A673 (cell line): ENCODE measurements around the gene GARIN1A. TPM values are rescaled to one million over a fixed set of nuclear protein-coding genes. Genes with fewer than 3 reads are reported as not detected.

Experiments used
- BruUV-seq: library from RNA; stranded (reverse); fragments of 400-500 nt; replicated peaks from 2 replicates; lab custom pipeline; 2021; lab: Mats Ljungman, UMichigan
- CTCF ChIA-PET: fragments of 300-600 bp; sonication (Branson Sonifier 250); formaldehyde crosslinking; loops from one replicate; lab custom pipeline; 2022; ENCODE audit warnings: antibody characterized with exemption; lab: Charles Lee
- POLR2A ChIA-PET: fragments of 300-600 bp; sonication (Branson Sonifier 250); formaldehyde crosslinking; loops from one replicate; lab custom pipeline; 2022; ENCODE audit warnings: antibody characterized with exemption; ENCODE audit not compliant: low non-redundant PET; lab: Charles Lee
- DNase-seq: peaks from one replicate; pipeline ENCODE4 v3.0.0-alpha.2; 2015; ENCODE audit warnings: low spot score
- H3K27ac ChIP-seq: fragments of 200-600 bp; sonication (generic); 2 replicates; pipeline ENCODE4 v1.5.1; 2016; ENCODE audit warnings: mixed run types, low read depth, mild to moderate bottlenecking, mixed read lengths, antibody characterized with exemption, low read length; ENCODE audit not compliant: poor library complexity, severe bottlenecking
- H3K27me3 ChIP-seq: fragments of 200-600 bp; sonication (generic); replicated peaks from 2 replicates; pipeline ENCODE4 v1.6.1; 2017; ENCODE audit warnings: mixed run types, low read depth, mild to moderate bottlenecking, mixed read lengths, antibody characterized with exemption, low read length; ENCODE audit not compliant: insufficient read depth, poor library complexity
- H3K36me3 ChIP-seq: fragments of 200-600 bp; sonication (generic); 2 replicates; pipeline ENCODE4 v1.6.1; 2016; ENCODE audit warnings: mixed run types, mild to moderate bottlenecking, mixed read lengths, antibody characterized with exemption, low read length; ENCODE audit not compliant: insufficient read depth, poor library complexity, severe bottlenecking
- H3K4me1 ChIP-seq: fragments of 200-600 bp; sonication (generic); 2 replicates; pipeline ENCODE4 v1.6.1; 2017; ENCODE audit warnings: mixed run types, mild to moderate bottlenecking, mixed read lengths, antibody characterized with exemption, low read length; ENCODE audit not compliant: insufficient read depth, poor library complexity, severe bottlenecking
- H3K4me3 ChIP-seq: fragments of 200-600 bp; sonication (generic); 2 replicates; pipeline ENCODE4 v1.5.1; 2016; ENCODE audit warnings: low read depth, mixed run types, mild to moderate bottlenecking, mixed read lengths, low read length; ENCODE audit not compliant: poor library complexity, severe bottlenecking
- H3K9me3 ChIP-seq: fragments of 200-600 bp; sonication (generic); 2 replicates; pipeline ENCODE4 v1.6.1; 2016; ENCODE audit warnings: mixed run types, low read depth, mild to moderate bottlenecking, mixed read lengths, antibody characterized with exemption, low read length; ENCODE audit not compliant: poor library complexity, severe bottlenecking
- CTCF ChIP-seq: fragments of 300-800, 200-600 bp; sonication (generic); conservative IDR thresholded peaks from 2 replicates; pipeline ENCODE4 v1.5.1; 2017; ENCODE audit warnings: low read depth, mild to moderate bottlenecking, antibody characterized with exemption, low read length, moderate library complexity, mixed read lengths
- EZH2 ChIP-seq: fragments of 200-600 bp; sonication (generic); IDR thresholded peaks from 2 replicates; pipeline ENCODE4 v1.6.1; 2017; ENCODE audit warnings: borderline replicate concordance, low read depth, mild to moderate bottlenecking, mixed read lengths, antibody characterized with exemption, low read length; ENCODE audit not compliant: poor library complexity, severe bottlenecking
- intact Hi-C: fragments of 100-400 bp; cut with micrococcal nuclease; formaldehyde crosslinking; loops from one replicate; pipeline ENCODE4 v1.10.0; 2022; ENCODE audit not compliant: unreplicated experiment
- total RNA-seq: library from RNA; stranded (reverse); gene quantifications from 2 replicates; pipeline ENCODE4 v1.2.3, GENCODE V29; 2021

GARIN1A gene
- total RNA-seq, 1 experiment from 2014 or later: 1.8 TPM

DNA sequence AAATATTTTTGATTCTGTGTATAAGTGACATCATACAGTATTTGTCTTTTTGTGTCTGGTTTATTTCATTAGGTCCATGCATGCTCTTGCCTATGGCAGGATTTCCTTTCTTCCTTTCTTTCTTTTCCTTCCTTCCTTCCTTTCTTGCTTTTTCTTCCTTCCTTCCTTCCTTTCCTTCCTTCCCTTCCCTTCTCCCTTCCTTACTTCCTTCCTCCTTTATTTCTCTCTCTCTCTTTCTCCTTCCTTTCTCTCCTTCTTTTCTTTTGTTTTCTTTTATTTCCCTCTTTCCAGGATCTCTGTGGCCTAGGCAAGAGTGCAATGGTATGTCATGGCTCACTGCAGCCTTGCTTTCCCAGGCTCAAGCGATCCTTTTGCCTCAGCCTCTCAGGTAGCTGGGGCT lies 35.7 kb downstream of the GARIN1A start:
- intact Hi-C loops: no loop called here
- H3K27ac ChIP-seq: no peak overlapping the region
- H3K4me1 ChIP-seq: no peaks in the 10 kb centered on the region
- CTCF ChIA-PET: no interaction called here
- H3K36me3 ChIP-seq: no peaks in the 10 kb centered on the region
- BruUV-seq: no TSS peak
- TF ChIP-seq CTCF (no peak), EZH2 (no peak)
- POLR2A ChIA-PET: no interaction called here
- no peak for DNase-seq
- H3K27me3 ChIP-seq: no peaks in the 10 kb centered on the region
- no peak overlapping the region for H3K4me3 ChIP-seq
- H3K9me3 ChIP-seq: no peaks in the 10 kb centered on the region

DNA sequence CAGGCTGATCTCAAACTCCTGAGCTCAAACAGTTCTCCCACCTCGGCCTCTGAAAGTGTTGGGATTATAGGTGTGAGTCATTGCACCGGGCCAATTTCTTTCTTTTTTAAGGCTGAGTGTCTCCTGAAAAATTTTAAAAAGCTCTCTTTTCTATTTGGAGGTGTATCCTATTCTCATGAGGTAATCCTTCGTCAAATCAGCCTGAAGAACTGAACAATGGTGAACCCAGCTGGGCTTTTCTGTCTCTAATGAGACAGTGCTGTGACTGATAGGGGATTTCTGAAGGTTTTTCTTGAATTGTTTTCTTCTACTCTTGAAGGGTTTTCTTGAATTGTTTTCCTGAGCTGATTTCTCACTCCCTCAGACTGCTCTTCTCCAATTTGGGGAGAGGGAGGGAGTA lies 36.1 kb downstream of the GARIN1A start:
- no TSS peak for BruUV-seq
- H3K36me3 ChIP-seq: no peaks in the 10 kb centered on the region
- TF ChIP-seq CTCF: no peak
- no peak for TF ChIP-seq EZH2
- intact Hi-C loops: no loop called here
- no peaks in the 10 kb centered on the region for H3K27me3 ChIP-seq
- H3K9me3 ChIP-seq: no peaks in the 10 kb centered on the region
- DNase-seq: no peak
- no peak overlapping the region for H3K27ac ChIP-seq
- H3K4me1 ChIP-seq: no peaks in the 10 kb centered on the region
- H3K4me3 ChIP-seq: no peak overlapping the region
- ChIA-PET CTCF (no interaction called here), POLR2A (no interaction called here)

GRCh38 chr7:128708824-128709223 lies 36.7 kb downstream of the GARIN1A start:
- POLR2A ChIA-PET: no interaction called here
- no peak overlapping the region for H3K4me3 ChIP-seq

More at GRCh38 chr7:128708824-128709223, 36.7 kb downstream of the GARIN1A start:
- CTCF ChIA-PET: no interaction called here
- no peaks in the 10 kb centered on the region for H3K9me3 ChIP-seq
- no peak overlapping the region for H3K27ac ChIP-seq
- TF ChIP-seq EZH2: no peak
- no peak for TF ChIP-seq CTCF
- H3K4me1 ChIP-seq: no peaks in the 10 kb centered on the region
- H3K36me3 ChIP-seq: no peaks in the 10 kb centered on the region
- intact Hi-C loops: no loop called here
- H3K27me3 ChIP-seq: no peaks in the 10 kb centered on the region
- BruUV-seq: no TSS peak
- no peak for DNase-seq
